Urothelium cell line (cell line): ENCODE data around the gene RHOB.
A peak's percentile ranks its signal among the peaks of the same experiment; 100 is the strongest.
"Not testable (repeated sequence)": the region's sequence is repeated elsewhere in the genome, so short reads cannot be mapped to it uniquely, and the experiment has no call there.

Experiments used
- DNase-seq: peaks from one replicate; pipeline ENCODE4 v3.0.0; 2011; ENCODE audit warnings: low spot score, mixed read lengths
- FAIRE-seq: peaks from 2 replicates; lab custom pipeline; 2011; peaks lifted over from hg19 to GRCh38; lab: Jason Lieb, UNC

Gene RHOB

GRCh38 chr2:20446917-20447436 lies at the start of gene RHOB:
Gene RHOB (plus strand): TSS chr2:20447074. CDS start chr2:20447466, 392 bp downstream.
- FAIRE-seq (peak; percentile 42), DNase-seq (peak; percentile 100)

DNA sequence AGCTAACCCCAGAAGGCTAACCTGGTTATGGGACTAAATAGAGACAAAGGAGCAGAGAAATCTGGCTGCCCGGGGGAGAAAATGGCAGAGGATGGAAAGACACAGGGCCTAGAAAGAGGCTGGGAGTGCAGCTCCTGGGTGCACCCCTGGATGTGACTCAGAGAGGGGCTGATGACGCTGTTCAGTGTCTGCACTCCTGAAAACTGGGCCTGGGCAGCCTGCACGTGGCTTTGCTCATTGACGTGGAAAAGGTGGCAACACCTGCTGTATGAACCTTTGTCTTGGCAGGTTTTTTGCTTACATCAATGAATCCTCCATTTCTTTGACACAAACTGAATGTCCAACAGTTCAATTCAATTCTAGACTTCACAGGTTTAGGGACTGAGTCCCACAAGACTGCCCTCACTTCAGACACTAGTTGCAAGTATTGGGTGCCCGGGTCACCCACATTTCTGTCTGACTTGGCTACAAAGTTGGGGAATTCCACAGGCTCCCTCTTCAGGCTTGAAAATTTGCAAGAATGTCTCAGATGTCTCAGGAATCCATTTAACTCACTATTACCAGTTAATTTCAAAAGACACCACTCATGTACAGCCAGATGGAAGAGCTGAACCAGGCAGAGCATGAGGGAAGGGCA lies 48.9 kb upstream of the RHOB start:
- DNase-seq = no peak
- no peak for FAIRE-seq

DNA sequence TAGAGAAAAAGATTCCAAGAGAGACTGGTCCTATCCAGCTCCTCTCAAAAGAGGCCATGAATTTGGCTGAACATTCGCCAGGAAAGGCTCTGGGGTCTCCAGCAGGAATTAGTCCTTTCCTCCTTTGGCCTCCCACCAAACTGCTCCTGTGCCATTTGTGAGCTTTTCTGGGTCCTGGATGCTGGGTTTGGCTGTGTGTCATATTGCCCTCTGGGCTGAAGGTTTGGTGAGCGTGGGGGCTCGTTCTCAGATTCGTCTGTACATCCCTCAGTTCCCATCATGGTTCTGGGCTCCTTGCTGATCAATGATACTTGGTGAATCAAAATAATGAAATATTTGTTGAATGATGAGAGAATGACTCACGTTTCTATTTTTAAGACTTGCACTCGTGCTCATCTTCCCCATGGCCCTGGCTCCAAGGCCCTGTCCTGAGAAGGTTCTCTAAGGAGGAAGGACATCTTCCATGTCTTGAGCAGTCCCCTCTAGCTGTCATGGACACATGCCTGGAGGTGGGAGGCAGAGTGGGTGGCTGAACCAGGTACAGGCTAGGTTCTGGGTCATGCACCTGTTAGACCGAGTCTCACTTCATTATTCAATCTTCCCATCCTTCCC lies 47.8 kb upstream of the RHOB start:
- DNase-seq (no peak), FAIRE-seq (no peak)

DNA sequence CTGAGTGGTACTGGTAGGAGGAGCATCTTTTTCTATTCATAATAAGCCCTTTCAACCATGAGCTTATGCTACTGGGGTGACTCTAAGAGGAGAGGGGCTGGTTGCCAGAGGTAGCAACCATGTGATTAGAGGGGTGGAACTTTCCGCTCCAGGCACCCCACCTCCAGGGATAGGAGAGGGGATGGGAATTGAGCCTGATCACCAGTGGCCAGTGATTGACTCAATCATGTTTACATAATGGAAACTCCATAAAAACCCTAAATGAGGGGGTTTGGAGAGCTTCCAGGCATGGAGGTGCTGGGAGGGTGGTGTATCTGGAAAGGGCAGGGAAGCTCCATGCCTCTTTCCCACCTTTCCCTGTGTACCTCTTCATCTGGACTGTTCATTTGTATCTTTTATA lies 46.6 kb upstream of the RHOB start:
- no peak for DNase-seq
- FAIRE-seq = no peak

GRCh38 chr2:20400787-20401488 lies 45.9 kb upstream of the RHOB start:
- no peak for DNase-seq

DNA sequence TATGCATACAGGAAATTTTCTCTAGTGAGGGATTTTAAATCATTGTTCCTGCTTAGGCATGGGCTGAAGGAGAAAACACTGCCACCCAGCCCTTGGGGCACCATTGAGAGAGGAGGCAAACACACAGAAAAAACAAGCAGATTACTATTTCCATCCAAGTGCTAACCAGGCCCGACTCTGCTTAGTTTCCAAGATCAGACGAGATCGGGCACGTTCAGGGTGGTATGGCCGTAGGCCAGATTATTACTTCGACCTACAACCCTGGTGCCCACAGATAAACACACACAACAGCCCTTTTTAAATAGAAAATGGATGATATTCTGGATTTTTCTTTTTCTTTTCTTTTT lies 45.4 kb upstream of the RHOB start:
- FAIRE-seq (no peak), DNase-seq (no peak)

More at GRCh38 chr2:20400787-20401488, 45.9 kb upstream of the RHOB start:
- no peak for FAIRE-seq

DNA sequence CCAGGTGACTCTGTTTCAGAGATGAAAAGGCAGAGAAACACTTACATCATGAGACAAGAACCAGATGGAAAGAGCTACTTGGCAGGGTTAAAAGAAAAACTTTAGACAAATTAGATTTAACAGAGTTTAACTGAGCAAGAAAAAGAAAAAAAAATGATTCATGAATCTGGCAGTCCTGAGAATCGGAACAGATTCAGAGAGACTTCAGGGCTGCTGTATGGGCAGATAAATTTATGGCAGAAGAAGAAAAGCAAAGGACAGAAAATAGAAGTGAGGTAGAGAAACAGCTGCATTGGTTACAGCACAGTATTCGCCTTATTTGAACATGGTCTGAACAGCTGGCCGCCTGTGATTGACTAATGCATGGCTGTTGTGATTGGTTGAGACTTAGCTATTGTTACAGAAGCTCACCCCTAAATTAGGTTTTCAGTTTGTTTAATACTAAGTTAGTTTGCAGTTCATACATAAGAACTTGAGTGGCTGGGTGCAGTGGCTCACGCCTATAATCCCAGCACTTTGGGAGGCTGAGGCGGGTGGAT lies 43.0 kb upstream of the RHOB start:
- DNase-seq (no peak), FAIRE-seq (no peak)

DNA sequence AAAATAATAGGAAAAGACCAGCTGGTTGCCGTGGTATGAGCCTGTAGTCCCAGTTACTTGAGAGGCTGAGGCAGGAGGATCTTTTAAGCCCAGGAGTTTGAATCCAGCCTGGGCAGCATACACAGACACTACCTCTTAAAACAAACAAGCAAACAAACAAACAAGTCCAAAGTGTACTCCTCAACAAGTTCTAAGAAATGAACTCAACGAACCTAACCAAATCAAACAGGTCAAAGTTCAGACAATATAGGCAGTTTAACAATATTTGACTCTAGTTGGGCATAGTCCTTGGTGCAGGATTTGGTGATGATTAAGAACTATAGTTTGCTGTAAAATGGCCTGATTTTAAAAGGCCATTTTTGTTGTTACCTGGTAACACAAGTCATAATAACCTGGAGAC lies 41.9 kb upstream of the RHOB start:
- DNase-seq (no peak), FAIRE-seq (no peak)

DNA sequence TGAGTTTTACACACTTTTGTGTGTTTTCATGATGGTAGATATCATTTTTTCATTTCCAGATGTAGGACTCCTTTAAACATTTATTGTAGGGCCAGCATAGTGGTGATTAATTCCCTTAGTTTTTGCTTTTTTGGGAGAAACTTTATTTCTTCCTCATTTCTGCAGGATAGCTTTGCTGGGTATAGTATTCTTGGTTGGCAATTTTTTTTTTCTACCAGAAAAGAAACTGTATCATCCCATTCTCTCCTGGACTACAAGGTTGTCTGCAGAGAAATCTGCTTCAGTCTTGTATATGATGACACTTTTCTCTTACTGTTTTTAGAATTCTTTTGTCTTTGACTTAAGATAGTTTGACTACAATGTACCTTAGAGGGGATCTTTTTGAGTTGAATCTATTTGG lies 37.8 kb upstream of the RHOB start:
- FAIRE-seq (no peak), DNase-seq (no peak)

- no peak for DNase-seq
- no peak for FAIRE-seq
Observed at GRCh38 chr2:20410556-20411277, 36.2 kb upstream of the RHOB start.

GRCh38 chr2:20411361-20411894 lies 35.4 kb upstream of the RHOB start:
- peak; percentile 93 for FAIRE-seq
- DNase-seq = peak; percentile 77

GRCh38 chr2:20414806-20415205 lies 32.1 kb upstream of the RHOB start:
- no peak for FAIRE-seq
- DNase-seq = no peak

DNA sequence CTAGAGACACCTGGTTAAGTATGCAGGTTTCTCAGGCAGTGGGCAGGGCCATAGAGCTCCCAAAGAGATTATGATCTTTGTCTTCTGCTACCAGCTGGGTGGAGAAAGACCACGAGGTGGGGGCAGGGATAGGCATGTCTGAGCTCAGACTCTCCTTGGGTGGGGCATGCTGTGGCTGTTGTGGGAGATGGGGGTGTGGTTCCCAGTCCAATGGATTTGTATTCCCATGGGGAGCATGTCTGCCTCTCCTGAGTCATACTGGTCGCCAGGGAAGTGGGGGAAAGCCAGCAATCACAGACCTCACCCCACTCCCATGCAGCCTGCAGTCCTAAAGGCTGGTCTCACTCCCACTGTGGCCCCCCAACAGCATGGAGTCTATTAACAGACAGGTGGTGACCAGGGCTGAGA lies 31.4 kb upstream of the RHOB start:
- DNase-seq = no peak
- no peak for FAIRE-seq

- FAIRE-seq = no peak
Observed at GRCh38 chr2:20416723-20417122, 30.2 kb upstream of the RHOB start.

GRCh38 chr2:20417230-20417821 lies 29.5 kb upstream of the RHOB start:
- FAIRE-seq = not testable (repeated sequence)

More at GRCh38 chr2:20416723-20417122, 30.2 kb upstream of the RHOB start:
- no peak for DNase-seq

GRCh38 chr2:20418519-20418918 lies 28.4 kb upstream of the RHOB start:
- DNase-seq (no peak), FAIRE-seq (no peak)

More at GRCh38 chr2:20417230-20417821, 29.5 kb upstream of the RHOB start:
- not testable (repeated sequence) for DNase-seq

- DNase-seq (no peak), FAIRE-seq (no peak)
Observed at GRCh38 chr2:20419007-20419576, 27.8 kb upstream of the RHOB start.

GRCh38 chr2:20419752-20420151 lies 27.1 kb upstream of the RHOB start:
- DNase-seq (no peak), FAIRE-seq (no peak)

DNA sequence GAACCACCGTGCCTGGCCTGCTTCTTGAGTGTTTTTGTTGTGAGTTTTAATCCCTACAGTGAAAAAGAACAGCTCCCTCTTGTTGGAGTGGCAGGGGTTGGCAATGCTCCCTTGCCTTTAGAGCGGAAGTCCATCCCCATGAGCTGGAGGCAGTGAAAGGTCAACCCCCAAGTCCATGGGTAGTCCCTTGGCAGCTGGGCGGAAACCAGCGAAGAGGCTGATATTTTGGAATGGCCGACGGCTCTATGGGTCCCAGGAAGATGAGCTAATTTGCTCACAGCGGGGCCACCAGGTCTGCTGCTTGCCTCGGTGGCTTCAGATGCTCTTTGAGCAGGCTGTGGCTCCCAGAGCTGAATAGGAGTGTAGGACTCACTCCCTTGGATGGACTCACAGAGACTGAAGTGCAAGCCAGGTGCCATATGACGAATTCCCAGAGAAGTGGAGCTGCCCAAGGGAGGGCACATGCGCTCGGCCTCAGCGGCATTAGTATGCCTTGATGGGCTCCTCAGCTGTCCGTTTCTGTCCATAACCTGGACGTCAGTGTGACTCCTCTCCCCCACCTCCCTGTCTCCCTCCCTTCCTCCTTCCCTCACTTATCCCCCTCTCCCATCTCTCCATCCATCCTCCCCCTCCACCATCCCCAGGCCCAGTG lies 25.4 kb upstream of the RHOB start:
- FAIRE-seq (no peak), DNase-seq (no peak)
